ENCODE data around the gene OTOP2. TPM values are rescaled to one million over a fixed set of nuclear protein-coding genes. Genes with fewer than 3 reads are reported as not detected.

The OTOP2 gene
- total and polyA plus RNA-seq, 10 of the 15 experiments (the other 5 are each of a cell fraction or from before 2014, with no cell fraction given) = not detected

- H3K4me1 ChIP-seq (ENCODE audit: control insufficient read depth, insufficient read depth, low read length) = peaks cover 13% of the 10 kb centered on the region
- no peaks in the 10 kb centered on the region for H3K27me3 ChIP-seq (replicated peaks in 1 of 2; ENCODE audit: control insufficient read depth in 2 of 2, insufficient read depth in 2 of 2, low read length in 1 of 2)
- H3K27ac ChIP-seq (ENCODE audit: control insufficient read depth, insufficient read depth) = no peak overlapping the region
- no peak overlapping the region for H3K4me2 ChIP-seq (ENCODE audit: control insufficient read depth, insufficient read depth)
- H3K9me3 ChIP-seq (replicated peaks; ENCODE audit: control insufficient read depth, insufficient read depth, low read length) = no peaks in the 10 kb centered on the region
- no peak overlapping the region for H3K9ac ChIP-seq (ENCODE audit: control insufficient read depth, insufficient read depth, low read length)
- ChIA-PET CTCF (interaction anchor here (1.5 to 4.5 kb wide), 2 partner anchors 14 to 84 kb away, joined by 3 to 20 read pairs; no protein-coding TSS in a partner anchor), SMC1A (ENCODE audit: uncharacterized antibody, unreplicated experiment) (interaction anchor here (0.9 kb wide), 1 partner anchor 85 kb away, joined by 4 read pairs; no protein-coding TSS in a partner anchor), RAD21 (ENCODE audit: unreplicated experiment) (interaction anchor here (0.7 kb wide), 1 partner anchor 85 kb away, joined by 3 read pairs; no protein-coding TSS in a partner anchor), POLR2A (interaction anchor here (0.6 kb wide), 1 partner anchor 375 kb away, joined by 6 read pairs; no protein-coding TSS in a partner anchor)
- H2AFZ ChIP-seq (ENCODE audit: control insufficient read depth, low read depth, low read length) = no peak overlapping the region
- intact Hi-C loops (cut with micrococcal nuclease; ENCODE audit: unreplicated experiment) (no loop called here), in situ Hi-C loops (cut with MboI) (no loop called here)
- no peak overlapping the region for H3K4me3 ChIP-seq
- DNase-seq (ENCODE audit: low read depth, low spot score) = no peak
- ATAC-seq = no peak
- H4K20me1 ChIP-seq (ENCODE audit: control insufficient read depth, insufficient read depth) = no peaks in the 10 kb centered on the region
- no peaks in the 10 kb centered on the region; a peak in 1 of 4 replicates for H3K36me3 ChIP-seq (ENCODE audit: control insufficient read depth in 2 of 2, insufficient read depth in 2 of 2, low read length in 1 of 2)
- H3K79me2 ChIP-seq (ENCODE audit: control insufficient read depth, insufficient read depth, low read length) = peaks cover 16% of the 10 kb centered on the region
- FAIRE-seq = no peak
- BruUV-seq (replicated peaks) = no TSS peak
- TF ChIP-seq ZBTB40 (IDR thresholded peaks at IDR 0.05; ENCODE audit: borderline replicate concordance) (no peak), SREBF1 (IDR thresholded peaks at IDR 0.05; ENCODE audit: low read length) (no peak), IKZF2 (IDR thresholded peaks at IDR 0.05) (no peak), DPF2 (IDR thresholded peaks at IDR 0.05) (no peak)
- 63% methylated on average over 6 of the region's 6 CpGs for WGBS (ENCODE audit: insufficient coverage, insufficient replicate concordance, low lambda C conversion rate, missing lambda C conversion rate)
Observed at GRCh38 chr17:74875977-74876593, 48.0 kb upstream of the OTOP2 start.

Data from GM12878 (cell line).